Tibial artery (tissue), 4 donors: Measurements from ENCODE around the gene CCDC102A.

Experiments used
- DNase-seq, 2 donors: peaks; one replicate each; pipeline ENCODE4 v3.0.0-alpha.2; 2019
- H3K27ac ChIP-seq, 2 donors: fragments of 200-600 bp; sonication (generic) in 1 of 2; 1 replicate in 1 of 2; 2 replicates in 1 of 2; pipeline ENCODE4 v1.5.1; 2018 to 2019; ENCODE audit warnings: mild to moderate bottlenecking in 1 of 2
- H3K27me3 ChIP-seq, 2 donors: fragments of 200-600 bp; sonication (generic) in 1 of 2; one replicate each; pipeline versions ENCODE4 v1.5.1 to v1.6.0; 2016 to 2019
- H3K36me3 ChIP-seq, 3 donors: fragments of 200-600 bp; sonication (generic) in 2 of 3; one replicate each; pipeline ENCODE4 v1.5.1; 2016 to 2019; ENCODE audit warnings: mild to moderate bottlenecking in 2 of 3
- H3K4me1 ChIP-seq, 4 donors: fragments of 200-600 bp; sonication (generic) in 2 of 4; 1 replicate in 3 of 4; 2 replicates in 1 of 4; pipeline ENCODE4 v1.5.1; 2016 to 2019
- H3K4me3 ChIP-seq, 2 donors: fragments of 200-600 bp; sonication (generic) in 1 of 2; 1 replicate in 1 of 2; 2 replicates in 1 of 2; pipeline ENCODE4 v1.5.1; 2018 to 2019; ENCODE audit warnings: mild to moderate bottlenecking in 2 of 2
- H3K9me3 ChIP-seq, 3 donors: fragments of 200-600 bp; sonication (generic) in 1 of 3; one replicate each; pipeline ENCODE4 v1.5.1; 2016 to 2019
- CTCF ChIP-seq, 2 experiments: fragments of 200-600 bp in 1 of 2; fragments of 450-650 bp in 1 of 2; IDR thresholded peaks; one replicate each; pipeline ENCODE4 v1.5.1; 2017 to 2019; ENCODE audit warnings: antibody characterized with exemption in 2 of 2, mild to moderate bottlenecking in 1 of 2, moderate library complexity in 1 of 2
- intact Hi-C: fragments of 100-400 bp; cut with DNase I; formaldehyde crosslinking; loops from one replicate; pipeline ENCODE4 v1.15.0; 2023; ENCODE audit warnings: low total_unique reads

Gene CCDC102A

GRCh38 chr16:57483725-57484514 lies 52.5 kb downstream of the CCDC102A start:
- H3K27ac ChIP-seq = peak overlapping the region; percentile 86 to 94
- no peak overlapping the region for H3K4me3 ChIP-seq
- no peaks in the 10 kb centered on the region for H3K27me3 ChIP-seq
- H3K36me3 ChIP-seq = no peaks in the 10 kb centered on the region
- TF ChIP-seq CTCF (IDR thresholded peaks at IDR 0.05) = no peak
- peak in 1 of 2 donors; percentile 59 for DNase-seq
- no peaks in the 10 kb centered on the region for H3K9me3 ChIP-seq
- H3K4me1 ChIP-seq = peaks cover 0 to 54% (median 49%) of the 10 kb centered on the region in 4 donors
- intact Hi-C loops = no loop called here

- Histone ChIP-seq H3K27ac (no peak overlapping the region), H3K27me3 (no peaks in the 10 kb centered on the region), H3K4me1 (peaks cover 5 to 64% (median 58%) of the 10 kb centered on the region in 4 donors), H3K9me3 (no peaks in the 10 kb centered on the region), H3K36me3 (no peaks in the 10 kb centered on the region), H3K4me3 (no peak overlapping the region)
- peak in 1 of 2 donors; percentile 62 for DNase-seq
- intact Hi-C loops = no loop called here
- no peak for TF ChIP-seq CTCF (IDR thresholded peaks at IDR 0.05)
These were observed 53.4 kb downstream of the CCDC102A start for GRCh38 chr16:57482845-57483545.

- peaks cover 12 to 68% (median 63%) of the 10 kb centered on the region in 4 donors for H3K4me1 ChIP-seq
- H3K4me3 ChIP-seq = no peak overlapping the region
- no peaks in the 10 kb centered on the region for H3K27me3 ChIP-seq
- H3K27ac ChIP-seq = peak overlapping the region; percentile 69 to 77
- intact Hi-C loops = no loop called here
- no peaks in the 10 kb centered on the region for H3K36me3 ChIP-seq
- DNase-seq = peak in 1 of 2 donors; percentile 45
- TF ChIP-seq CTCF (IDR thresholded peaks at IDR 0.05) = no peak
- H3K9me3 ChIP-seq = no peaks in the 10 kb centered on the region
These were observed 55.0 kb downstream of the CCDC102A start for GRCh38 chr16:57481421-57481820.

- peak in 1 of 2 donors; percentile 64 for DNase-seq
- no peak overlapping the region for H3K4me3 ChIP-seq
- peaks cover 12 to 71% (median 64%) of the 10 kb centered on the region in 4 donors for H3K4me1 ChIP-seq
- H3K9me3 ChIP-seq = no peaks in the 10 kb centered on the region
- H3K27ac ChIP-seq = peak overlapping the region; percentile 69 to 77
- TF ChIP-seq CTCF (IDR thresholded peaks at IDR 0.05) = no peak
- no peaks in the 10 kb centered on the region for H3K36me3 ChIP-seq
- intact Hi-C loops = no loop called here
- H3K27me3 ChIP-seq = no peaks in the 10 kb centered on the region
These were observed 55.6 kb downstream of the CCDC102A start for GRCh38 chr16:57480754-57481230.

- Histone ChIP-seq H3K27ac (peak overlapping the region; percentile 69 to 77), H3K36me3 (peaks cover under 1 to 3% (median 3%) of the 10 kb centered on the region in 3 donors), H3K4me3 (peak overlapping the region; percentile 53 to 57), H3K9me3 (no peaks in the 10 kb centered on the region), H3K4me1 (peaks cover 12 to 66% (median 59%) of the 10 kb centered on the region in 4 donors), H3K27me3 (no peaks in the 10 kb centered on the region)
- intact Hi-C loops = loop anchor here (5.0 kb wide), 1 partner anchor 47 kb away; no protein-coding TSS in a partner anchor
- no peak for TF ChIP-seq CTCF (IDR thresholded peaks at IDR 0.05)
- peak; percentile 60 to 89 for DNase-seq
These were observed 56.2 kb downstream of the CCDC102A start for GRCh38 chr16:57479976-57480753.
